K562 (cell line): ENCODE results near the gene PPP1CB. TPM values are rescaled to one million over a fixed set of nuclear protein-coding genes. Genes with fewer than 3 reads are reported as not detected.
"Not testable (repeated sequence)": the region's sequence is repeated elsewhere in the genome, so short reads cannot be mapped to it uniquely, and the experiment has no call there.

Experiments used
- ATAC-seq: fragments of 200-7000 bp; cut with Tn5 transposase; 3 replicates; pipeline ENCODE4 v1.9.1; 2020; ENCODE audit warnings: moderate library complexity
- BruUV-seq: library from RNA; stranded (reverse); fragments of 400-500 nt; replicated peaks from 2 replicates; lab custom pipeline; 2021; lab: Mats Ljungman, UMichigan
- CTCF ChIA-PET: fragments of 300-600 bp; formaldehyde crosslinking; extraction: SDS; loops from one replicate; lab custom pipeline; 2021; ENCODE audit warnings: low intra/inter-chr PET ratio; lab: Yijun Ruan, JAX
- POLR2A ChIA-PET: fragments of 300-600, 350-650 bp; sonication (Branson Sonifier 250); formaldehyde crosslinking; extraction: SDS; loops from one replicate; lab custom pipeline; 2021; ENCODE audit warnings: antibody characterized with exemption, inconsistent platforms; lab: Yijun Ruan, JAX
- DNase-seq, 4 experiments: peaks; one replicate each; pipeline versions ENCODE4 v3.0.0 to v3.0.0-alpha.2; 2011 to 2018; ENCODE audit warnings: low spot score in 3 of 4, mixed read lengths in 3 of 4; ENCODE audit errors: extremely low read depth in 1 of 4
- FAIRE-seq: peaks from 2 replicates; lab custom pipeline; 2011; peaks lifted over from hg19 to GRCh38; lab: Jason Lieb, UNC
- H2AFZ ChIP-seq: 2 replicates; pipeline ENCODE4 v1.6.0; 2011; ENCODE audit warnings: low read depth, low read length, control low read depth, inconsistent platforms
- H3K27ac ChIP-seq: fragments of 200-600 bp; 3 replicates; pipeline ENCODE4 v1.8.0; 2011; ENCODE audit warnings: low read depth, mild to moderate bottlenecking, control low read depth, inconsistent platforms, low read length, moderate library complexity, mixed read lengths; ENCODE audit errors: extremely low read depth
- H3K27me3 ChIP-seq, 2 experiments: fragments of 300-600 bp in 1 of 2; 2 replicates in 1 of 2; 3 replicates in 1 of 2; pipeline versions ENCODE4 v1.6.0 to v1.8.0; 2011; ENCODE audit warnings: inconsistent platforms in 2 of 2, low read length in 2 of 2, mild to moderate bottlenecking in 1 of 2, mixed read lengths in 1 of 2, moderate library complexity in 1 of 2; ENCODE audit not compliant: control insufficient read depth in 2 of 2, insufficient read depth in 2 of 2
- H3K36me3 ChIP-seq: fragments of 300-600 bp; 3 replicates; pipeline ENCODE4 v1.8.0; 2011; ENCODE audit warnings: mild to moderate bottlenecking, low read length, inconsistent platforms; ENCODE audit not compliant: control insufficient read depth, insufficient read depth
- H3K4me1 ChIP-seq, 2 experiments: fragments of 200-600 bp in 1 of 2; replicated peaks in 1 of 2; 2 replicates in 1 of 2; 3 replicates in 1 of 2; pipeline versions ENCODE4 v1.5.1 to v1.8.0; 2011; ENCODE audit warnings: inconsistent platforms in 2 of 2, low read length in 2 of 2, mild to moderate bottlenecking in 1 of 2, mixed read lengths in 1 of 2, moderate library complexity in 1 of 2; ENCODE audit not compliant: control insufficient read depth in 2 of 2, insufficient read depth in 2 of 2
- H3K4me2 ChIP-seq: 2 replicates; pipeline ENCODE4 v1.6.1; 2011; ENCODE audit warnings: low read length, control low read depth, inconsistent platforms, mixed read lengths; ENCODE audit not compliant: insufficient read depth
- H3K4me3 ChIP-seq: fragments of 200-600 bp; sonication (generic), shearing (Covaris generic); 2 replicates; pipeline ENCODE4 v1.5.1; 2016; ENCODE audit warnings: control low read depth, inconsistent platforms
- H3K79me2 ChIP-seq: fragments of 200-600 bp; 3 replicates; pipeline ENCODE4 v1.8.0; 2011; ENCODE audit warnings: low read length, inconsistent platforms; ENCODE audit not compliant: control insufficient read depth, insufficient read depth
- H3K9ac ChIP-seq, 2 experiments: 2 replicates each; pipeline versions ENCODE4 v1.6.0 to v1.6.1; 2011; ENCODE audit warnings: low read depth in 2 of 2, low read length in 2 of 2, control low read depth in 1 of 2, inconsistent platforms in 1 of 2, mild to moderate bottlenecking in 1 of 2, mixed read lengths in 1 of 2; ENCODE audit not compliant: insufficient read depth in 1 of 2
- H3K9me1 ChIP-seq: one replicate; pipeline ENCODE4 v1.6.0; 2011; ENCODE audit warnings: inconsistent platforms, mild to moderate bottlenecking, low read length, moderate library complexity; ENCODE audit not compliant: control insufficient read depth, insufficient read depth
- H3K9me3 ChIP-seq: replicated peaks from 2 replicates; pipeline ENCODE4 v1.5.1; 2011; ENCODE audit warnings: low read depth, low read length, inconsistent platforms; ENCODE audit not compliant: control insufficient read depth, insufficient read depth
- H4K20me1 ChIP-seq: replicated peaks from 2 replicates; pipeline ENCODE4 v1.6.1; 2011; ENCODE audit warnings: low read length, inconsistent platforms, mixed read lengths; ENCODE audit not compliant: control insufficient read depth, insufficient read depth
- KDM2B ChIP-seq: fragments of 250-450 bp; sonication (Bioruptor Pico); IDR thresholded peaks from 2 replicates; pipeline ENCODE4 v1.8.0; 2021; ENCODE audit warnings: mild to moderate bottlenecking, moderate library complexity
- SRSF7 ChIP-seq: fragments of 200-400 bp; formaldehyde crosslinking; optimal IDR thresholded peaks from 2 replicates; pipeline ENCODE3; 2017; ENCODE audit warnings: mild to moderate bottlenecking, low read depth, low read length
- ZBTB2 ChIP-seq: fragments of 450-650 bp; IDR thresholded peaks from 2 replicates; pipeline ENCODE4 v1.6.1; 2016; ENCODE audit warnings: antibody characterized with exemption
- ZNF146 ChIP-seq: IDR thresholded peaks from one replicate; pipeline ENCODE4 v1.6.1; 2018; ENCODE audit warnings: missing compliant biosample characterization; ENCODE audit not compliant: unreplicated experiment
- WGBS: fragments of 100-300 bp; shearing (Covaris generic); methylation state at CpG from one replicate; pipeline ENCODE4 v1.1.6; 2016; ENCODE audit warnings: low coverage, mixed read lengths; ENCODE audit not compliant: insufficient coverage; ENCODE audit errors: missing lambda C conversion rate; 5-methylcytosine and 5-hydroxymethylcytosine counted together
- in situ Hi-C: fragments of 300-500 bp; cut with MboI; formaldehyde crosslinking; loops from 4 replicates; pipeline ENCODE4 v1.15.0; 2018; ENCODE audit warnings: inconsistent platforms, mixed read lengths
- intact Hi-C: fragments of 100-400 bp; cut with micrococcal nuclease; formaldehyde crosslinking; loops from 2 replicates; pipeline ENCODE4 v1.14.2; 2022
- polyA plus RNA-seq, 8 experiments: library from polyadenylated mRNA; depleted of rRNA in 4 of 8; stranded (reverse) in 5 of 8; unstranded in 3 of 8; fragments of >200 nt; fragmentation: Nextera tagmentation in 2 of 8; fragmentation: Illumina TruSeq in 1 of 8; extraction: Ambion mirVana in 2 of 8; extraction: Trizol in 1 of 8; gene quantifications; 2 replicates each; pipeline versions ENCODE4 v1.2.1 to v1.2.3, GENCODE V29; 2011 to 2014; ENCODE audit warnings: inconsistent platforms in 1 of 8, missing spikeins in 1 of 8
- total RNA-seq, 7 experiments: library from RNA; depleted of rRNA in 6 of 7; stranded (reverse); fragments of >200 nt in 6 of 7; fragmentation: Illumina TruSeq in 2 of 7; extraction: Trizol in 2 of 7; gene quantifications; 2 replicates each; pipeline versions ENCODE4 v1.2.1 to v1.2.3, GENCODE V29; 2011 to 2021; ENCODE audit warnings: low replicate concordance in 1 of 7
- TF ChIP-seq, protein P1 (sequence below): IDR thresholded peaks from 2 replicates; pipeline ENCODE4 v1.6.1; 2016; ENCODE audit warnings: missing genetic modification characterization, missing compliant biosample characterization
- TF ChIP-seq, protein P2 (sequence below): fragments of 250-450 bp; sonication (Bioruptor Pico); IDR thresholded peaks from 2 replicates; pipeline ENCODE4 v1.4.0; 2020; ENCODE audit warnings: mild to moderate bottlenecking, moderate library complexity, borderline replicate concordance

Gene PPP1CB
- total and polyA plus RNA-seq, 9 of the 15 experiments (the other 6 are each of a cell fraction or from before 2014, with no cell fraction given) = 25.6 to 118 (median 58.9) TPM

DNA sequence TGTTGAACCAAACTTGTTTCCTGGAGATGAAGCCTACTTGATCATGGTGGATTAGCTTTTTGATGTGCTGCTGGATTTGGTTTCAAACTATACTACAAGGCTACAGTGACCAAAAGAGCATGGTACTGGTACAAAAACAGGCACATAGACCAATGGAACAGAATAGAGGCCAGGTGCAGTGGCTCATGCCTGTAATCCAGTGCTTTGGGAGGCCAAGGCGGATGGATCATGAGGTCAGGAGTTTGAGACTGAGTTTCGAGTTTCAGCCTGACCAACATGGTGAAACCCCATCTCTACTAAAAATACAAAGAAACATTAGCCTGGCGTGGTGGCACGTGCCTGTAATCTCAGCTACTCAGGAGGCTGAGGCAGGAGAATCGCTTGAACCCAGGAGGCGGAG, 9.0 kb upstream of the PPP1CB start:
- DNase-seq, ATAC-seq, H4K20me1 ChIP-seq, FAIRE-seq, POLR2A ChIA-PET, H3K4me1 ChIP-seq, in situ Hi-C loops, H3K9me1 ChIP-seq, H3K27ac ChIP-seq, H3K36me3 ChIP-seq, H3K79me2 ChIP-seq, H3K9ac ChIP-seq, intact Hi-C loops, CTCF ChIA-PET, H3K9me3 ChIP-seq, H3K4me2 ChIP-seq, H2AFZ ChIP-seq, BruUV-seq, H3K27me3 ChIP-seq, H3K4me3 ChIP-seq: not testable (repeated sequence)
- WGBS = 52% methylated on average over 6 of the region's 6 CpGs

DNA sequence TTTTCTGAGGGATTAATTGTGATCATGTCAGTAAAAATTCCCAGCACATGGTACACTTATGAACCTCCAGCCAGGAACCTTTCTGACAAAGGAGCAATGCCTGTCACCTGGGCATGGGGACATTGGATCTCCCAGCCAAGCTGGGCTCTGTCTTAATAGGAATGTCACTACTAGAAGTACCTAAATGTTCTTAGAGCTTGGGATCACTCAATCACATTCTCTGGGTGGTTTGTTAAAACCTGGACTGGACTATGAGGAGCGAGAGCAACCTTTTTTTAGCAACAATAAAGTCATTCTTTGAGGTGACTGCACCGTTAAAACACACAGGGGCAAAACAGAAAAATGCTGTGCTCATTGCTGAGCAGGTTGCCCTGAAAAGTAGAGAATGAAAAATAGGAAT, 6.4 kb upstream of the PPP1CB start:
- Histone ChIP-seq H3K27ac (no peak overlapping the region), H3K9me1 (no peaks in the 10 kb centered on the region), H3K27me3 (no peaks in the 10 kb centered on the region), H3K36me3 (no peaks in the 10 kb centered on the region), H3K4me3 (no peak overlapping the region), H3K4me2 (no peak overlapping the region), H2AFZ (no peak overlapping the region), H3K4me1 (peaks cover 0 to 11% of the 10 kb centered on the region in 2 experiments; a peak in 4 of 5 replicates), H4K20me1 (no peaks in the 10 kb centered on the region), H3K79me2 (peaks cover under 1% of the 10 kb centered on the region; the same call in 2 of the 3 replicates), H3K9me3 (no peaks in the 10 kb centered on the region), H3K9ac (no peak overlapping the region)
- CTCF ChIA-PET = no interaction called here
- in situ Hi-C loops (no loop called here), intact Hi-C loops (no loop called here)
- BruUV-seq = no TSS peak
- DNase-seq = no peak
- WGBS = 12% methylated on average over 2 of the region's 2 CpGs
- FAIRE-seq = no peak
- POLR2A ChIA-PET = interaction anchor here (0.6 kb wide), 1 partner anchor 41 kb away, joined by 5 read pairs; no protein-coding TSS in a partner anchor
- ATAC-seq = peak; percentile 33; the same call in 2 of the 3 replicates
- TF ChIP-seq, protein P1, sequence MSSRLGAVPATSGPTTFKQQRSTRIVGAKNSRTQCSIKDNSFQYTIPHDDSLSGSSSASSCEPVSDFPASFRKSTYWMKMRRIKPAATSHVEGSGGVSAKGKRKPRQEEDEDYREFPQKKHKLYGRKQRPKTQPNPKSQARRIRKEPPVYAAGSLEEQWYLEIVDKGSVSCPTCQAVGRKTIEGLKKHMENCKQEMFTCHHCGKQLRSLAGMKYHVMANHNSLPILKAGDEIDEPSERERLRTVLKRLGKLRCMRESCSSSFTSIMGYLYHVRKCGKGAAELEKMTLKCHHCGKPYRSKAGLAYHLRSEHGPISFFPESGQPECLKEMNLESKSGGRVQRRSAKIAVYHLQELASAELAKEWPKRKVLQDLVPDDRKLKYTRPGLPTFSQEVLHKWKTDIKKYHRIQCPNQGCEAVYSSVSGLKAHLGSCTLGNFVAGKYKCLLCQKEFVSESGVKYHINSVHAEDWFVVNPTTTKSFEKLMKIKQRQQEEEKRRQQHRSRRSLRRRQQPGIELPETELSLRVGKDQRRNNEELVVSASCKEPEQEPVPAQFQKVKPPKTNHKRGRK (tag) = no peak
- TF ChIP-seq SRSF7 (no peak), ZBTB2 (no peak), KDM2B (no peak), ZNF146 (CRISPR knock-in tag) (no peak)
- TF ChIP-seq, protein P2, sequence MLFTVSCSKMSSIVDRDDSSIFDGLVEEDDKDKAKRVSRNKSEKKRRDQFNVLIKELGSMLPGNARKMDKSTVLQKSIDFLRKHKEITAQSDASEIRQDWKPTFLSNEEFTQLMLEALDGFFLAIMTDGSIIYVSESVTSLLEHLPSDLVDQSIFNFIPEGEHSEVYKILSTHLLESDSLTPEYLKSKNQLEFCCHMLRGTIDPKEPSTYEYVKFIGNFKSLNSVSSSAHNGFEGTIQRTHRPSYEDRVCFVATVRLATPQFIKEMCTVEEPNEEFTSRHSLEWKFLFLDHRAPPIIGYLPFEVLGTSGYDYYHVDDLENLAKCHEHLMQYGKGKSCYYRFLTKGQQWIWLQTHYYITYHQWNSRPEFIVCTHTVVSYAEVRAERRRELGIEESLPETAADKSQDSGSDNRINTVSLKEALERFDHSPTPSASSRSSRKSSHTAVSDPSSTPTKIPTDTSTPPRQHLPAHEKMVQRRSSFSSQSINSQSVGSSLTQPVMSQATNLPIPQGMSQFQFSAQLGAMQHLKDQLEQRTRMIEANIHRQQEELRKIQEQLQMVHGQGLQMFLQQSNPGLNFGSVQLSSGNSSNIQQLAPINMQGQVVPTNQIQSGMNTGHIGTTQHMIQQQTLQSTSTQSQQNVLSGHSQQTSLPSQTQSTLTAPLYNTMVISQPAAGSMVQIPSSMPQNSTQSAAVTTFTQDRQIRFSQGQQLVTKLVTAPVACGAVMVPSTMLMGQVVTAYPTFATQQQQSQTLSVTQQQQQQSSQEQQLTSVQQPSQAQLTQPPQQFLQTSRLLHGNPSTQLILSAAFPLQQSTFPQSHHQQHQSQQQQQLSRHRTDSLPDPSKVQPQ (CRISPR knock-in tag) = no peak
